ENCODE measurements around the gene OLA1. TPM values are rescaled to one million over a fixed set of nuclear protein-coding genes. Genes with fewer than 3 reads are reported as not detected.

OLA1 gene
- total RNA-seq, 1 experiment from 2014 or later: 124 TPM

GRCh38 chr2:174062934-174063333 lies 185.4 kb downstream of the OLA1 start:
- peaks cover 13% of the 10 kb centered on the region for H3K9me3 Mint-ChIP-seq (ENCODE audit: low read depth, unreplicated experiment)
- H3K27ac Mint-ChIP-seq (ENCODE audit: unreplicated experiment): no peak overlapping the region
- intact Hi-C loops (cut with micrococcal nuclease; ENCODE audit: unreplicated experiment): no loop called here
- no TSS peak for BruUV-seq (replicated peaks)
- no peaks in the 10 kb centered on the region for H3K27me3 Mint-ChIP-seq (ENCODE audit: unreplicated experiment)
- H3K36me3 Mint-ChIP-seq (ENCODE audit: insufficient read depth, unreplicated experiment): peaks cover 5% of the 10 kb centered on the region
- CTCF ChIA-PET: no interaction called here
- DNase-seq: no peak
- no peak overlapping the region for H3K4me3 Mint-ChIP-seq (ENCODE audit: low read depth, unreplicated experiment)
- no peaks in the 10 kb centered on the region for H3K4me1 Mint-ChIP-seq (ENCODE audit: low read depth, unreplicated experiment)
- TF ChIP-seq CTCF (IDR thresholded peaks at IDR 0.05; ENCODE audit: unreplicated experiment): no peak

DNA sequence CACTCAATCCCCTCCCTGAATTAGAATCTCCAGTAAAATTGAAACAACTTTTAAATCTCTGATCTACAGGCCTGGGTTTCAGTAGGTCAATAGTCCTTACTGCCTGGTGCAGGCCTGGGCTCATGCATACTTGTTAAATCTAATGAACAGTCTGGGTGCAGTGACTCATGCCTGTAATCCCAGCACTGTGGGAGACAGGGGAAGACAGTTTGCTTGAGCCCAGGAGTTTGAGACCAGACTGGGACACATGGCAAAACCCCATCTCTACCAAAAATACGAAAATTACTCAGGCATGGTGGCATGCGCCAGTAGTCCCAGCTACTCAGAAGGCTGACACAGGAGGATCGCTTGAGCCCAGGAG lies 188.5 kb downstream of the OLA1 start:
- BruUV-seq (replicated peaks): no TSS peak
- Mint-ChIP-seq H3K36me3 (ENCODE audit: insufficient read depth, unreplicated experiment) (no peaks in the 10 kb centered on the region), H3K27ac (ENCODE audit: unreplicated experiment) (no peak overlapping the region), H3K4me3 (ENCODE audit: low read depth, unreplicated experiment) (no peak overlapping the region), H3K9me3 (ENCODE audit: low read depth, unreplicated experiment) (peaks cover 9% of the 10 kb centered on the region), H3K27me3 (ENCODE audit: unreplicated experiment) (no peaks in the 10 kb centered on the region), H3K4me1 (ENCODE audit: low read depth, unreplicated experiment) (no peaks in the 10 kb centered on the region)
- intact Hi-C loops (cut with micrococcal nuclease; ENCODE audit: unreplicated experiment): no loop called here
- CTCF ChIA-PET: interaction anchor here (0.7 kb wide), 1 partner anchor 336 kb away, joined by 3 read pairs; no protein-coding TSS in a partner anchor
- TF ChIP-seq CTCF (IDR thresholded peaks at IDR 0.05; ENCODE audit: unreplicated experiment): no peak
- no peak for DNase-seq

- H3K27me3 Mint-ChIP-seq (ENCODE audit: unreplicated experiment): no peaks in the 10 kb centered on the region
- no peak for TF ChIP-seq CTCF (IDR thresholded peaks at IDR 0.05; ENCODE audit: unreplicated experiment)
- peaks cover 9% of the 10 kb centered on the region for H3K9me3 Mint-ChIP-seq (ENCODE audit: low read depth, unreplicated experiment)
- intact Hi-C loops (cut with micrococcal nuclease; ENCODE audit: unreplicated experiment): no loop called here
- DNase-seq: no peak
- H3K4me3 Mint-ChIP-seq (ENCODE audit: low read depth, unreplicated experiment): no peak overlapping the region
- no peak overlapping the region for H3K27ac Mint-ChIP-seq (ENCODE audit: unreplicated experiment)
- H3K36me3 Mint-ChIP-seq (ENCODE audit: insufficient read depth, unreplicated experiment): no peaks in the 10 kb centered on the region
- BruUV-seq (replicated peaks): no TSS peak
- CTCF ChIA-PET: interaction anchor here (0.7 kb wide), 1 partner anchor 335 kb away, joined by 3 read pairs; no protein-coding TSS in a partner anchor
- no peaks in the 10 kb centered on the region for H3K4me1 Mint-ChIP-seq (ENCODE audit: low read depth, unreplicated experiment)
Measured at GRCh38 chr2:174059178-174059883, 189.0 kb downstream of the OLA1 start.

DNA sequence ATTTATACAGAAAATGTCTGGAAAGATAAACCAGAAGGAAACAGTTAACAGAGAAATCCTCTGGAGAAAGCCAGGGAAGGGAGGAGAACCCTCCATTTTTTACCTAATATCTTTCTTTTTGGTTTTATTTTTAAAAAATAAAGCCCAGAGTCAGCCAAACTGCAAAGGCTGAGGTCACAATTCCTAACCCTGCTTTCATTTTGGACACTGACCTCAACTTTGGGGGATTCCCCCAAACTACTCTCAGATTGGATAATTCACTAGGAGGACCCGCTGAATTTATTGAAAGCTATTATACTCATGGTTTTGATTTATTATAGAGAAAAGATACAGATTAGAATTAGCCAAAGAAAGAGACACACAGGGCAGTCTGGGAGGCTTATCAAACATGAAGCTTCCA lies 189.9 kb downstream of the OLA1 start:
- no peaks in the 10 kb centered on the region for H3K27me3 Mint-ChIP-seq (ENCODE audit: unreplicated experiment)
- intact Hi-C loops (cut with micrococcal nuclease; ENCODE audit: unreplicated experiment): no loop called here
- H3K27ac Mint-ChIP-seq (ENCODE audit: unreplicated experiment): no peak overlapping the region
- peaks cover 9% of the 10 kb centered on the region for H3K9me3 Mint-ChIP-seq (ENCODE audit: low read depth, unreplicated experiment)
- CTCF ChIA-PET: no interaction called here
- no peak for DNase-seq
- H3K4me3 Mint-ChIP-seq (ENCODE audit: low read depth, unreplicated experiment): no peak overlapping the region
- H3K4me1 Mint-ChIP-seq (ENCODE audit: low read depth, unreplicated experiment): peaks cover 7% of the 10 kb centered on the region
- no peak for TF ChIP-seq CTCF (IDR thresholded peaks at IDR 0.05; ENCODE audit: unreplicated experiment)
- no peaks in the 10 kb centered on the region for H3K36me3 Mint-ChIP-seq (ENCODE audit: insufficient read depth, unreplicated experiment)
- BruUV-seq (replicated peaks): no TSS peak

All from Calu3 (cell line).